ENCODE results near the gene B3GNT5. TPM values are rescaled to one million over a fixed set of nuclear protein-coding genes. Genes with fewer than 3 reads are reported as not detected.

Gene B3GNT5
- total and polyA plus RNA-seq, 2 donors (not counting 1 experiment from before 2014, with no cell fraction given): 0.96 to 1.3 TPM

DNA sequence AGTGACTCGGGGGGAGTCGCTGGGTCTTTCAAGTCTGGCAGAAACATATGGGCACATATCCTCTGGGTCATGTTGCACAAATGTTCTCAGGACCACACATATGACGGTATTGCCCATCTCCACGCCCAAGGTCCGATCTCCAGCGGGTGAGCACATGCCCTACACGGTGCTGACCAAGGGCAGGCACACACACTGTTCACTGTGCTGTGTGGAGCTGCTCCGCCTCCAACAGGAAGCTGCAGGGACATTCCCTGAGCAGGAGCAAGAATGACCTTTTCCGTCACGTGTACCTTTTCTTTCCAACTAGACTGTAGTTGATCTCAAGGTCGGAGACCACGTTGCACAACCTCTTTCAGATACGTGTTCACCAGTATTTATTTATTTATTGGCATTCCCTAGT, 41.7 kb upstream of the B3GNT5 start:
- no peak for DNase-seq (ENCODE audit: low read depth in 2 of 2)
- no peak overlapping the region for H3K27ac ChIP-seq (ENCODE audit: insufficient read depth, low read length)
- no peaks in the 10 kb centered on the region for H3K79me2 ChIP-seq (ENCODE audit: control insufficient read depth, insufficient read depth, low read length)
- H3K27me3 ChIP-seq (ENCODE audit: control insufficient read depth, insufficient read depth, low read length): no peaks in the 10 kb centered on the region
- H3K36me3 ChIP-seq (ENCODE audit: control insufficient read depth, insufficient read depth, low read length): no peaks in the 10 kb centered on the region
- no peak for TF ChIP-seq EZH2 (IDR thresholded peaks at IDR 0.05; ENCODE audit: low read length, missing control alignments)
- TF ChIP-seq, protein P1, sequence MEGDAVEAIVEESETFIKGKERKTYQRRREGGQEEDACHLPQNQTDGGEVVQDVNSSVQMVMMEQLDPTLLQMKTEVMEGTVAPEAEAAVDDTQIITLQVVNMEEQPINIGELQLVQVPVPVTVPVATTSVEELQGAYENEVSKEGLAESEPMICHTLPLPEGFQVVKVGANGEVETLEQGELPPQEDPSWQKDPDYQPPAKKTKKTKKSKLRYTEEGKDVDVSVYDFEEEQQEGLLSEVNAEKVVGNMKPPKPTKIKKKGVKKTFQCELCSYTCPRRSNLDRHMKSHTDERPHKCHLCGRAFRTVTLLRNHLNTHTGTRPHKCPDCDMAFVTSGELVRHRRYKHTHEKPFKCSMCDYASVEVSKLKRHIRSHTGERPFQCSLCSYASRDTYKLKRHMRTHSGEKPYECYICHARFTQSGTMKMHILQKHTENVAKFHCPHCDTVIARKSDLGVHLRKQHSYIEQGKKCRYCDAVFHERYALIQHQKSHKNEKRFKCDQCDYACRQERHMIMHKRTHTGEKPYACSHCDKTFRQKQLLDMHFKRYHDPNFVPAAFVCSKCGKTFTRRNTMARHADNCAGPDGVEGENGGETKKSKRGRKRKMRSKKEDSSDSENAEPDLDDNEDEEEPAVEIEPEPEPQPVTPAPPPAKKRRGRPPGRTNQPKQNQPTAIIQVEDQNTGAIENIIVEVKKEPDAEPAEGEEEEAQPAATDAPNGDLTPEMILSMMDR (conservative IDR thresholded peaks at IDR 0.05 in 1 of 2, IDR thresholded peaks at IDR 0.05 in 1 of 2; ENCODE audit: low read depth in 1 of 2, low read length in 2 of 2): no peak
- H3K4me1 ChIP-seq (ENCODE audit: control insufficient read depth, extremely low read depth, insufficient read depth, low read length): no peaks in the 10 kb centered on the region
- no peak overlapping the region for H3K9ac ChIP-seq (ENCODE audit: insufficient read depth, low read length)
- H2AFZ ChIP-seq (ENCODE audit: low read length): no peak overlapping the region
- H3K4me2 ChIP-seq (ENCODE audit: extremely low read depth, insufficient read depth, low read length): no peak overlapping the region
- no peak overlapping the region for H3K4me3 ChIP-seq (replicated peaks in 1 of 4; ENCODE audit: control extremely low read depth in 1 of 4, insufficient read depth in 1 of 4, low read depth in 3 of 4, low read length in 4 of 4)
- no peaks in the 10 kb centered on the region for H4K20me1 ChIP-seq (ENCODE audit: control insufficient read depth, extremely low read depth, insufficient read depth, low read length)
- no peaks in the 10 kb centered on the region for H3K9me3 ChIP-seq (ENCODE audit: control insufficient read depth, insufficient read depth, low read depth, low read length)

DNA sequence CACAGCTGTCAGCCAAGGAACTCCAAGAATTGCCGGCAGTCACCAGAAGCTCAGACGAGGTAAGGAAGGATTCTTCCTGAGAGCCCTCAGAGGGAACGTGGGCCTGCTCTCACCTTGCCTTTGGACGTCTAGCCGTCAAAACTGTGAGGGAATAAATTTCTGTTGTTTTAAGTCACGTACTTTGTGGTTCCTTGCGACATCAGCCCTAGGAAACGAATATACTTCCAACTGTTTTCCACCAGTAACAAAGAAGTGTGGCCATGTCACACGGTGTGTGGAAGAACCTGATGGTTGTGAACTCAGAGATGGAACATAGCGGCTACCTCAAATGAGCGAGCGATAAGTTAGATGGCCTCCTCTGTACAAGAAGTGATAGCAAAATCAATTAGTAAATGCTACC, 41.0 kb upstream of the B3GNT5 start:
- Histone ChIP-seq H3K27ac (ENCODE audit: insufficient read depth, low read length) (no peak overlapping the region), H3K36me3 (ENCODE audit: control insufficient read depth, insufficient read depth, low read length) (no peaks in the 10 kb centered on the region), H4K20me1 (ENCODE audit: control insufficient read depth, extremely low read depth, insufficient read depth, low read length) (no peaks in the 10 kb centered on the region), H3K9ac (ENCODE audit: insufficient read depth, low read length) (no peak overlapping the region), H3K79me2 (ENCODE audit: control insufficient read depth, insufficient read depth, low read length) (no peaks in the 10 kb centered on the region), H3K4me3 (replicated peaks in 1 of 4; ENCODE audit: control extremely low read depth in 1 of 4, insufficient read depth in 1 of 4, low read depth in 3 of 4, low read length in 4 of 4) (no peak overlapping the region), H3K27me3 (ENCODE audit: control insufficient read depth, insufficient read depth, low read length) (no peaks in the 10 kb centered on the region), H3K9me3 (ENCODE audit: control insufficient read depth, insufficient read depth, low read depth, low read length) (no peaks in the 10 kb centered on the region), H2AFZ (ENCODE audit: low read length) (no peak overlapping the region), H3K4me1 (ENCODE audit: control insufficient read depth, extremely low read depth, insufficient read depth, low read length) (no peaks in the 10 kb centered on the region), H3K4me2 (ENCODE audit: extremely low read depth, insufficient read depth, low read length) (no peak overlapping the region)
- DNase-seq (ENCODE audit: low read depth in 2 of 2): no peak
- TF ChIP-seq EZH2 (IDR thresholded peaks at IDR 0.05; ENCODE audit: low read length, missing control alignments): no peak
- TF ChIP-seq, protein P1 (conservative IDR thresholded peaks at IDR 0.05 in 1 of 2, IDR thresholded peaks at IDR 0.05 in 1 of 2; ENCODE audit: low read depth in 1 of 2, low read length in 2 of 2): no peak

DNA sequence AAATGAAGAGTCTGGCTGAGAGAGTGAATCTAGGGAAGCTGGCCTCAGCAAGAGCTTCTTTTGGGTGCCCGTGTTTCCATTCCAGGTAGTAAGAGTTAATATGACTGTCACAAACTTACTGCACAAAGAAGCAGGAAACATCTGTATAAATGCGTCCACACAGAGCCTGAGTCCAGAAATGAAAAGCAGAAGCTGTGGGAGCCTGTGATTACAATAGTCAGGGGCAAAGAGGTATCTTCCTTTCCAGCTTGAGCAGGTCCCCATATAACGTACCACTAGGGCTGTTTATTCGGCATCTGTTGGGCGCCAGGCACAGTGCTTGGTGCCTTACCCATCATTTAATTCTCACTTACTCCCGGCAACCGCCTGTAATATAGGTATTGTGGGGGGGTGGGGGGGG, 40.5 kb upstream of the B3GNT5 start:
- Histone ChIP-seq H3K4me2 (ENCODE audit: extremely low read depth, insufficient read depth, low read length) (no peak overlapping the region), H3K36me3 (ENCODE audit: control insufficient read depth, insufficient read depth, low read length) (no peaks in the 10 kb centered on the region), H3K79me2 (ENCODE audit: control insufficient read depth, insufficient read depth, low read length) (no peaks in the 10 kb centered on the region), H3K27ac (ENCODE audit: insufficient read depth, low read length) (no peak overlapping the region), H3K4me3 (replicated peaks in 1 of 4; ENCODE audit: control extremely low read depth in 1 of 4, insufficient read depth in 1 of 4, low read depth in 3 of 4, low read length in 4 of 4) (no peak overlapping the region), H3K9me3 (ENCODE audit: control insufficient read depth, insufficient read depth, low read depth, low read length) (no peaks in the 10 kb centered on the region), H3K9ac (ENCODE audit: insufficient read depth, low read length) (no peak overlapping the region), H2AFZ (ENCODE audit: low read length) (no peak overlapping the region), H3K4me1 (ENCODE audit: control insufficient read depth, extremely low read depth, insufficient read depth, low read length) (no peaks in the 10 kb centered on the region), H3K27me3 (ENCODE audit: control insufficient read depth, insufficient read depth, low read length) (no peaks in the 10 kb centered on the region), H4K20me1 (ENCODE audit: control insufficient read depth, extremely low read depth, insufficient read depth, low read length) (no peaks in the 10 kb centered on the region)
- no peak for TF ChIP-seq EZH2 (IDR thresholded peaks at IDR 0.05; ENCODE audit: low read length, missing control alignments)
- TF ChIP-seq, protein P1 (conservative IDR thresholded peaks at IDR 0.05 in 1 of 2, IDR thresholded peaks at IDR 0.05 in 1 of 2; ENCODE audit: low read depth in 1 of 2, low read length in 2 of 2): no peak
- no peak for DNase-seq (ENCODE audit: low read depth in 2 of 2)

Measured in fibroblast of lung (primary cell).